ENCODE results near the gene PTTG1.

DNA sequence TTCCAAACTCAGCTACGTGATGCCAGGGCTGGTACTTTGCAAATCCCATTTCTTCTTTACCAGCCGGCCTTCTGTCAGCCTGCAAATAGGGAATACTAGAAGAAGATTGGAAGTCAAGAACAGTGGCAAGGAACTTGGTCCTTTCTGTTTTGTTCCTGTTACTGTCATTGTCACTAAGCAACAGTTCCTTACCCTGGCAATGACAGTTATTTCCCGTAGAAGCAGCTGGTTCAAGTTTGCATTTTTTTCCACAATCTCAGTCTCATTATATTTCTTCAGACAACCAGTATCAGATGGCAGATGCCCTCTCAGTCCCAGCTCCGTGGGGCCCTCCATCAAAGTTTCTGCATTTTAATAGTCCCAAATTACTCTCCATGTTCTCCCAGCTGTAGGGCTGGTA is 42.1 kb upstream of the PTTG1 start:
- TF ChIP-seq, protein P1, sequence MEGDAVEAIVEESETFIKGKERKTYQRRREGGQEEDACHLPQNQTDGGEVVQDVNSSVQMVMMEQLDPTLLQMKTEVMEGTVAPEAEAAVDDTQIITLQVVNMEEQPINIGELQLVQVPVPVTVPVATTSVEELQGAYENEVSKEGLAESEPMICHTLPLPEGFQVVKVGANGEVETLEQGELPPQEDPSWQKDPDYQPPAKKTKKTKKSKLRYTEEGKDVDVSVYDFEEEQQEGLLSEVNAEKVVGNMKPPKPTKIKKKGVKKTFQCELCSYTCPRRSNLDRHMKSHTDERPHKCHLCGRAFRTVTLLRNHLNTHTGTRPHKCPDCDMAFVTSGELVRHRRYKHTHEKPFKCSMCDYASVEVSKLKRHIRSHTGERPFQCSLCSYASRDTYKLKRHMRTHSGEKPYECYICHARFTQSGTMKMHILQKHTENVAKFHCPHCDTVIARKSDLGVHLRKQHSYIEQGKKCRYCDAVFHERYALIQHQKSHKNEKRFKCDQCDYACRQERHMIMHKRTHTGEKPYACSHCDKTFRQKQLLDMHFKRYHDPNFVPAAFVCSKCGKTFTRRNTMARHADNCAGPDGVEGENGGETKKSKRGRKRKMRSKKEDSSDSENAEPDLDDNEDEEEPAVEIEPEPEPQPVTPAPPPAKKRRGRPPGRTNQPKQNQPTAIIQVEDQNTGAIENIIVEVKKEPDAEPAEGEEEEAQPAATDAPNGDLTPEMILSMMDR (conservative IDR thresholded peaks at IDR 0.05; ENCODE audit: low read length), result no peak
- no peak for TF ChIP-seq EZH2phosphoT487 (IDR thresholded peaks at IDR 0.05; ENCODE audit: borderline replicate concordance)
